K562 (cell line): Measurements from ENCODE around the gene DCLK2. TPM values are rescaled to one million over a fixed set of nuclear protein-coding genes. Genes with fewer than 3 reads are reported as not detected.

Experiments
- ATAC-seq: fragments of 200-7000 bp; cut with Tn5 transposase; 3 replicates; pipeline ENCODE4 v1.9.1; 2020; ENCODE audit warnings: moderate library complexity
- BruUV-seq: library from RNA; stranded (reverse); fragments of 400-500 nt; replicated peaks from 2 replicates; lab custom pipeline; 2021; lab: Mats Ljungman, UMichigan
- CTCF ChIA-PET: fragments of 300-600 bp; formaldehyde crosslinking; extraction: SDS; loops from one replicate; lab custom pipeline; 2021; ENCODE audit warnings: low intra/inter-chr PET ratio; lab: Yijun Ruan, JAX
- POLR2A ChIA-PET: fragments of 300-600, 350-650 bp; sonication (Branson Sonifier 250); formaldehyde crosslinking; extraction: SDS; loops from one replicate; lab custom pipeline; 2021; ENCODE audit warnings: antibody characterized with exemption, inconsistent platforms; lab: Yijun Ruan, JAX
- DNase-seq, 4 experiments: peaks; one replicate each; pipeline versions ENCODE4 v3.0.0 to v3.0.0-alpha.2; 2011 to 2018; ENCODE audit warnings: low spot score in 3 of 4, mixed read lengths in 3 of 4; ENCODE audit errors: extremely low read depth in 1 of 4
- FAIRE-seq: peaks from 2 replicates; lab custom pipeline; 2011; peaks lifted over from hg19 to GRCh38; lab: Jason Lieb, UNC
- H2AFZ ChIP-seq: 2 replicates; pipeline ENCODE4 v1.6.0; 2011; ENCODE audit warnings: low read depth, low read length, control low read depth, inconsistent platforms
- H3K27ac ChIP-seq: fragments of 200-600 bp; 3 replicates; pipeline ENCODE4 v1.8.0; 2011; ENCODE audit warnings: low read depth, mild to moderate bottlenecking, control low read depth, inconsistent platforms, low read length, moderate library complexity, mixed read lengths; ENCODE audit errors: extremely low read depth
- H3K27me3 ChIP-seq, 2 experiments: fragments of 300-600 bp in 1 of 2; 2 replicates in 1 of 2; 3 replicates in 1 of 2; pipeline versions ENCODE4 v1.6.0 to v1.8.0; 2011; ENCODE audit warnings: inconsistent platforms in 2 of 2, low read length in 2 of 2, mild to moderate bottlenecking in 1 of 2, mixed read lengths in 1 of 2, moderate library complexity in 1 of 2; ENCODE audit not compliant: control insufficient read depth in 2 of 2, insufficient read depth in 2 of 2
- H3K36me3 ChIP-seq: fragments of 300-600 bp; 3 replicates; pipeline ENCODE4 v1.8.0; 2011; ENCODE audit warnings: mild to moderate bottlenecking, low read length, inconsistent platforms; ENCODE audit not compliant: control insufficient read depth, insufficient read depth
- H3K4me1 ChIP-seq, 2 experiments: fragments of 200-600 bp in 1 of 2; replicated peaks in 1 of 2; 2 replicates in 1 of 2; 3 replicates in 1 of 2; pipeline versions ENCODE4 v1.5.1 to v1.8.0; 2011; ENCODE audit warnings: inconsistent platforms in 2 of 2, low read length in 2 of 2, mild to moderate bottlenecking in 1 of 2, mixed read lengths in 1 of 2, moderate library complexity in 1 of 2; ENCODE audit not compliant: control insufficient read depth in 2 of 2, insufficient read depth in 2 of 2
- H3K4me2 ChIP-seq: 2 replicates; pipeline ENCODE4 v1.6.1; 2011; ENCODE audit warnings: low read length, control low read depth, inconsistent platforms, mixed read lengths; ENCODE audit not compliant: insufficient read depth
- H3K4me3 ChIP-seq: fragments of 200-600 bp; sonication (generic), shearing (Covaris generic); 2 replicates; pipeline ENCODE4 v1.5.1; 2016; ENCODE audit warnings: control low read depth, inconsistent platforms
- H3K79me2 ChIP-seq: fragments of 200-600 bp; 3 replicates; pipeline ENCODE4 v1.8.0; 2011; ENCODE audit warnings: low read length, inconsistent platforms; ENCODE audit not compliant: control insufficient read depth, insufficient read depth
- H3K9ac ChIP-seq, 2 experiments: 2 replicates each; pipeline versions ENCODE4 v1.6.0 to v1.6.1; 2011; ENCODE audit warnings: low read depth in 2 of 2, low read length in 2 of 2, control low read depth in 1 of 2, inconsistent platforms in 1 of 2, mild to moderate bottlenecking in 1 of 2, mixed read lengths in 1 of 2; ENCODE audit not compliant: insufficient read depth in 1 of 2
- H3K9me1 ChIP-seq: one replicate; pipeline ENCODE4 v1.6.0; 2011; ENCODE audit warnings: inconsistent platforms, mild to moderate bottlenecking, low read length, moderate library complexity; ENCODE audit not compliant: control insufficient read depth, insufficient read depth
- H3K9me3 ChIP-seq: replicated peaks from 2 replicates; pipeline ENCODE4 v1.5.1; 2011; ENCODE audit warnings: low read depth, low read length, inconsistent platforms; ENCODE audit not compliant: control insufficient read depth, insufficient read depth
- H4K20me1 ChIP-seq: replicated peaks from 2 replicates; pipeline ENCODE4 v1.6.1; 2011; ENCODE audit warnings: low read length, inconsistent platforms, mixed read lengths; ENCODE audit not compliant: control insufficient read depth, insufficient read depth
- CSDE1 ChIP-seq, 2 experiments: fragments of 450-650 bp; IDR thresholded peaks; 2 replicates each; pipeline ENCODE4 v1.6.1; 2016; ENCODE audit warnings: mild to moderate bottlenecking in 1 of 2
- FOSL1 ChIP-seq: fragments of 200-800 bp; sonication (Bioruptor generic); conservative IDR thresholded peaks from 2 replicates; pipeline ENCODE4 v1.6.1; 2016; ENCODE audit warnings: missing genetic modification characterization, missing compliant biosample characterization
- HDAC2 ChIP-seq: fragments of 450-650 bp; IDR thresholded peaks from 2 replicates; pipeline ENCODE4 v1.6.1; 2016; ENCODE audit warnings: mild to moderate bottlenecking
- MYC ChIP-seq, 2 experiments: fragments of 250-450 bp in 1 of 2; sonication (Bioruptor Pico) in 1 of 2; IDR thresholded peaks; 2 replicates each; pipeline versions ENCODE4 v1.5.1 to v1.6.1; 2012 to 2021; ENCODE audit warnings: low read depth in 2 of 2, borderline replicate concordance in 1 of 2, improper control_type of control experiment in 1 of 2, low read length in 1 of 2, mild to moderate bottlenecking in 1 of 2, moderate library complexity in 1 of 2
- RBFOX2 ChIP-seq: fragments of 200-400 bp; formaldehyde crosslinking; IDR thresholded peaks from 2 replicates; pipeline ENCODE4 v1.6.1; 2017; ENCODE audit warnings: low read depth, mild to moderate bottlenecking, low read length, moderate library complexity
- SNRNP70 ChIP-seq: fragments of 200-400 bp; formaldehyde crosslinking; optimal IDR thresholded peaks from 2 replicates; pipeline ENCODE3; 2017; ENCODE audit warnings: low read depth, low read length
- STAT6 ChIP-seq: sonication (generic); formaldehyde crosslinking; IDR thresholded peaks from 2 replicates; pipeline ENCODE4 v1.8.1; 2023; ENCODE audit warnings: mild to moderate bottlenecking, missing genetic modification reagents
- ZBTB9 ChIP-seq: fragments of 450-650 bp; formaldehyde crosslinking; IDR thresholded peaks from 2 replicates; pipeline ENCODE4 v1.4.0; 2020; ENCODE audit warnings: mild to moderate bottlenecking, moderate library complexity
- ZNF384 ChIP-seq: IDR thresholded peaks from 2 replicates; pipeline ENCODE4 v1.6.1; 2012; ENCODE audit warnings: low read depth, low read length, improper control_type of control experiment
- ZNF707 ChIP-seq: fragments of 250-450 bp; sonication (Bioruptor Pico); conservative IDR thresholded peaks from 2 replicates; pipeline ENCODE4 v1.8.0; 2022; ENCODE audit warnings: inconsistent platforms, mild to moderate bottlenecking, moderate library complexity
- WGBS: fragments of 100-300 bp; shearing (Covaris generic); methylation state at CpG from one replicate; pipeline ENCODE4 v1.1.6; 2016; ENCODE audit warnings: low coverage, mixed read lengths; ENCODE audit not compliant: insufficient coverage; ENCODE audit errors: missing lambda C conversion rate; 5-methylcytosine and 5-hydroxymethylcytosine counted together
- in situ Hi-C: fragments of 300-500 bp; cut with MboI; formaldehyde crosslinking; loops from 4 replicates; pipeline ENCODE4 v1.15.0; 2018; ENCODE audit warnings: inconsistent platforms, mixed read lengths
- intact Hi-C: fragments of 100-400 bp; cut with micrococcal nuclease; formaldehyde crosslinking; loops from 2 replicates; pipeline ENCODE4 v1.14.2; 2022
- polyA plus RNA-seq, 8 experiments: library from polyadenylated mRNA; depleted of rRNA in 4 of 8; stranded (reverse) in 5 of 8; unstranded in 3 of 8; fragments of >200 nt; fragmentation: Nextera tagmentation in 2 of 8; fragmentation: Illumina TruSeq in 1 of 8; extraction: Ambion mirVana in 2 of 8; extraction: Trizol in 1 of 8; gene quantifications; 2 replicates each; pipeline versions ENCODE4 v1.2.1 to v1.2.3, GENCODE V29; 2011 to 2014; ENCODE audit warnings: inconsistent platforms in 1 of 8, missing spikeins in 1 of 8
- total RNA-seq, 7 experiments: library from RNA; depleted of rRNA in 6 of 7; stranded (reverse); fragments of >200 nt in 6 of 7; fragmentation: Illumina TruSeq in 2 of 7; extraction: Trizol in 2 of 7; gene quantifications; 2 replicates each; pipeline versions ENCODE4 v1.2.1 to v1.2.3, GENCODE V29; 2011 to 2021; ENCODE audit warnings: low replicate concordance in 1 of 7
- TF ChIP-seq, protein P1 (sequence below): sonication (generic); formaldehyde crosslinking; IDR thresholded peaks from 2 replicates; pipeline ENCODE4 v1.8.0; 2022; ENCODE audit warnings: mild to moderate bottlenecking, missing genetic modification reagents

Gene DCLK2
- total and polyA plus RNA-seq, 9 of the 15 experiments (the other 6 are each of a cell fraction or from before 2014, with no cell fraction given), result not detected

DNA sequence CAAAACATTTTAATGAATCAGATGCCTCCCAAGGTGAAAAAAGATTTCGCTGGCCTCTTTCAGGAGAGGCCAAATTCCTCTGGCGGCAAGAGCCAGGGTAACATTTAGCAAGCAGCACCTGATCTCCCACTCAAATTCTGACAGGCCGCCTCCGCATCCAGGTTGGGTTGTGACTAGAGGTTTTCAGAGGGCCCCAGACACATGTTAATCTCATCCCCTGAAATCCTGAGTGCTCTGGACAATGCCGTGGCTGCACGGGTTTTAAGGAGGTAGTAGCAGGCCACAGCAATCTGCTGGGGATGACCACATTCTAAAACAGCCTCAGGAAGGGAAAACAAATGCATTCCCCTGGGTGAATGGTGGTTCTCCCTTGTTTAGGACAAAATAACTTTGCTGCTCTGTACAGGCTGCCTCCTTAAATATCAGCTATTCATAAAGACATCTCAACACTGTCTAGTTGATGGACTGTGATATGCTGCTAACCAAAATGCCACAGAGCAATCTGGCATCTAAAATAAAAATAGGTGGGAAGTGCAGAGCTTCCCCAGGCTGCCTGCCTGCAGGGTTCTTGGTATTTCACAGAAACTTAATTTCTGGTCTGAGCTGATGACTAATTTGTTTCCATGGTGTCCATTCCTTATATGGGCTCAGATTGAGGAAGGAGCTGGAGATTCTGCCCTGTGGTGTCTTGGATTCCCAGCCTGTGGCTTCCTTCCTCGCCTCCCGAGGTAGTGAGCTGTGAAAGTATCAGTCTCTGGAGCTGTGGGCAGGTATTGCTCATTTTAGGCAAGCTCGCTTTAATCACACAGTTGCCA is 202.0 kb downstream of the DCLK2 start:
- 75% methylated on average over 9 of the region's 9 CpGs for WGBS

GRCh38 chr4:150280975-150281374 is 202.7 kb downstream of the DCLK2 start:
- Histone ChIP-seq H2AFZ (no peak overlapping the region), H3K36me3 (peaks cover 28% of the 10 kb centered on the region), H3K27ac (no peak overlapping the region), H3K9ac (no peak overlapping the region), H3K79me2 (no peaks in the 10 kb centered on the region), H4K20me1 (no peaks in the 10 kb centered on the region), H3K9me1 (no peaks in the 10 kb centered on the region), H3K4me3 (no peak overlapping the region), H3K4me1 (no peaks in the 10 kb centered on the region), H3K4me2 (no peak overlapping the region), H3K9me3 (no peaks in the 10 kb centered on the region), H3K27me3 (no peaks in the 10 kb centered on the region)
- intact Hi-C loops (no loop called here), in situ Hi-C loops (no loop called here)
- no TSS peak for BruUV-seq
- ATAC-seq (no peak), FAIRE-seq (no peak), DNase-seq (no peak)
- ChIA-PET CTCF (no interaction called here), POLR2A (interaction anchor here (1.6 kb wide), 1 partner anchor 10 kb away, joined by 6 read pairs; no protein-coding TSS in a partner anchor)
- WGBS, result 90% methylated on average over 8 of the region's 8 CpGs
- TF ChIP-seq, protein P1, sequence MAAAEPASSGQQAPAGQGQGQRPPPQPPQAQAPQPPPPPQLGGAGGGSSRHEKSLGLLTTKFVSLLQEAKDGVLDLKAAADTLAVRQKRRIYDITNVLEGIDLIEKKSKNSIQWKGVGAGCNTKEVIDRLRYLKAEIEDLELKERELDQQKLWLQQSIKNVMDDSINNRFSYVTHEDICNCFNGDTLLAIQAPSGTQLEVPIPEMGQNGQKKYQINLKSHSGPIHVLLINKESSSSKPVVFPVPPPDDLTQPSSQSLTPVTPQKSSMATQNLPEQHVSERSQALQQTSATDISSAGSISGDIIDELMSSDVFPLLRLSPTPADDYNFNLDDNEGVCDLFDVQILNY (CRISPR knock-in tag), result no peak
- TF ChIP-seq CSDE1 (IDR thresholded peaks at IDR 0.05) (no peak), RBFOX2 (no peak), SNRNP70 (no peak), STAT6 (CRISPR knock-in tag) (no peak), ZBTB9 (no peak), MYC (IDR thresholded peaks at IDR 0.05; ENCODE audit: low read depth, low read length) (no peak), MYC (CRISPR knock-in tag; IDR thresholded peaks at IDR 0.05; ENCODE audit: borderline replicate concordance, low read depth) (no peak), ZNF384 (no peak)

More for the DNA sequence above, 202.0 kb downstream of the DCLK2 start:
- in situ Hi-C loops, result no loop called here
- no TSS peak for BruUV-seq
- intact Hi-C loops, result no loop called here
- no peak for FAIRE-seq
- no peak for DNase-seq
- H3K27ac ChIP-seq, result no peak overlapping the region
- no peak overlapping the region for H3K4me3 ChIP-seq
- TF ChIP-seq FOSL1 (tag) (peak; percentile 33), HDAC2 (no peak), ZNF707 (no peak)
- H2AFZ ChIP-seq, result no peak overlapping the region
- H3K9ac ChIP-seq, result no peak overlapping the region
- no peaks in the 10 kb centered on the region for H3K9me1 ChIP-seq
- POLR2A ChIA-PET, result interaction anchor here (0.9 to 1.6 kb wide), 2 partner anchors 9 to 21 kb away, joined by 3 to 6 read pairs; no protein-coding TSS in a partner anchor
- CTCF ChIA-PET, result no interaction called here
- no peaks in the 10 kb centered on the region for H3K4me1 ChIP-seq
- H3K27me3 ChIP-seq, result no peaks in the 10 kb centered on the region
- no peaks in the 10 kb centered on the region for H4K20me1 ChIP-seq
- ATAC-seq, result no peak
- H3K9me3 ChIP-seq, result no peaks in the 10 kb centered on the region
- peaks cover 24% of the 10 kb centered on the region for H3K36me3 ChIP-seq
- no peaks in the 10 kb centered on the region for H3K79me2 ChIP-seq
- no peak overlapping the region for H3K4me2 ChIP-seq
